Stimulated activated CD4-positive, alpha-beta T cell treated with anti-CD3 and anti-CD28 coated beads, Interleukin-2, amount 100 ng/mL, for 48 hours (primary cell): ENCODE measurements around the gene TNNT2.
A peak's percentile ranks its signal among the peaks of the same experiment; 100 is the strongest.

Experiments
- DNase-seq, 2 donors: peaks; one replicate each; pipeline ENCODE4 v3.0.0-alpha.2; 2020

The TNNT2 gene

DNA sequence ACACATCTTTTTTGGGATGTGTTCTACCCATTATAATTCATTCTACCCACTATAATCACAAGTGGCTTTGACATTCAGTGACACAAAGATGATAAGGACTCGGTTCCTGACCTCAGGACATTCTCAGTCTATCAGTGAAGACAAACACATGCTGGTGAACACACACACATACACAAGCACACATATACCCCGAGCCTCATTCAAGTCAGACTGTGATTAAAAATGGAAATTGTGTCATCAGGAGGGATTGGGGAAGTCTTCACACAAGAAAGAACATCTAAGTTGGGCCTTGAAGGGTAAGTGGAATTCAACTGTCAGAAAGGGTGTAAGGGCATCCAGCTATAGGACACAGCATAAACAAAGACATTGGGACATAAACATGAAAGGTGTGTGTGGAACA is 24.2 kb upstream of the TNNT2 start:
- DNase-seq = no peak

DNA sequence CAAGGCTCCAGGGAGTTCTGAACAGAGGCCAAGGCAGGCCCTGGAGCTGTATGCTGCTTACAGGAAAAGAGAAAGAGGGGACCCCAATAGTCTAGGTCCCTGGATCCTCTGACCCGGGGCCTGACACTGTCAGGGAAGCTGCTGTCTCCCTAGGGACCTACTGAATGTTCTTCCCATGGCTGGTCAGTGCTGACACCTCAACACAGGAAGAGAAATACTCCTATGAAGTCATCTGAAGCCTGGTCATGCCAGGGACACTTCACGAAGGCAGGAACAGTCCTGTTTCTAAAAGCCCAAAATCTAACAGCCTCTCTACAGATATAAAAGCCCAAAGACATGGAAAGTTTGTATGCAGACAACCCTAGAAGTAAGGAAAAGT is 23.4 kb upstream of the TNNT2 start:
- no peak for DNase-seq

GRCh38 chr1:201400212-201400851 is 22.9 kb upstream of the TNNT2 start:
- no peak for DNase-seq

GRCh38 chr1:201399352-201400126 is 22.1 kb upstream of the TNNT2 start:
- DNase-seq = no peak

DNA sequence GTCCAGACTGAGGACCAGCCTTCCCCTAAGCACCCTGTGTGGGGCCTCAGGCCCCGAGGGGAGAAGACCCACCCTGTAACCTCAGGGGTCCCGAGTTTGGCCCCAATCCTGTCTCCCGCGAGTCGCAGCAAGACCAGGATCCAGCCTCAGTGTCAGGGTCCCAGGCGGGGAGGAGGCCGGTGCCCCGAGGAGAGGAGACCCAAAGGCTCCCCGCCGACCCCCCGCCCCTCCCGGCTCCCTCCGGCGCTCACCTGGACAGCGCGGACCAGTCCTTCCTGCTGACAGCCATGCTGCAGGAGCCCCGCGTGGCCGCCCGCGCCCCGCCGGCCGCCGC is 21.5 kb upstream of the TNNT2 start, which contains the start of gene LAD1:
Gene LAD1, minus strand, starts transcription at position 307 of the 334 bp plus-strand sequence. Its CDS starts 18 bp downstream, at position 289.
- DNase-seq = no peak

DNA sequence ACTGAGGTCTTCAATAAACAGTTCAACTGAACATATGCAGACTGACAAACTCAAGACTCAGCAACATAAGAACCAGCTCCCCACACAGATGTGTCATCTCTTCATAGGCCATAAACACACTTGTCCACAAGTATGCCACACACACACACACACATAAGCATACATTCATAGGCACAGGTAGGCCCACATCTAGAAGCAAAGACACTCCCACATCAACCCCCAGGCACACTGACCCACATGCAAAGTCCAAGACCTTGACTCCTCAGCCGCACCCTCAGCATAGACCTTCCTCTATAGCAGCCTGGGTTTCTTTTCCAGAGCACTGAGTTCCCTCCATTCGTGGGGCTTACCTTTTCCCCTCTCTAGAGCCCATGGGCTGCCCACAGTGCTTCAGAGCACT is 20.2 kb upstream of the TNNT2 start:
- no peak for DNase-seq

- DNase-seq = no peak
These were observed 19.5 kb upstream of the TNNT2 start for GRCh38 chr1:201396861-201397464.

- DNase-seq = no peak
These were observed 18.5 kb upstream of the TNNT2 start for GRCh38 chr1:201395936-201396335.

- no peak for DNase-seq
These were observed 17.1 kb upstream of the TNNT2 start for GRCh38 chr1:201394591-201394990.

GRCh38 chr1:201393076-201393475 is 15.6 kb upstream of the TNNT2 start:
- no peak for DNase-seq

DNA sequence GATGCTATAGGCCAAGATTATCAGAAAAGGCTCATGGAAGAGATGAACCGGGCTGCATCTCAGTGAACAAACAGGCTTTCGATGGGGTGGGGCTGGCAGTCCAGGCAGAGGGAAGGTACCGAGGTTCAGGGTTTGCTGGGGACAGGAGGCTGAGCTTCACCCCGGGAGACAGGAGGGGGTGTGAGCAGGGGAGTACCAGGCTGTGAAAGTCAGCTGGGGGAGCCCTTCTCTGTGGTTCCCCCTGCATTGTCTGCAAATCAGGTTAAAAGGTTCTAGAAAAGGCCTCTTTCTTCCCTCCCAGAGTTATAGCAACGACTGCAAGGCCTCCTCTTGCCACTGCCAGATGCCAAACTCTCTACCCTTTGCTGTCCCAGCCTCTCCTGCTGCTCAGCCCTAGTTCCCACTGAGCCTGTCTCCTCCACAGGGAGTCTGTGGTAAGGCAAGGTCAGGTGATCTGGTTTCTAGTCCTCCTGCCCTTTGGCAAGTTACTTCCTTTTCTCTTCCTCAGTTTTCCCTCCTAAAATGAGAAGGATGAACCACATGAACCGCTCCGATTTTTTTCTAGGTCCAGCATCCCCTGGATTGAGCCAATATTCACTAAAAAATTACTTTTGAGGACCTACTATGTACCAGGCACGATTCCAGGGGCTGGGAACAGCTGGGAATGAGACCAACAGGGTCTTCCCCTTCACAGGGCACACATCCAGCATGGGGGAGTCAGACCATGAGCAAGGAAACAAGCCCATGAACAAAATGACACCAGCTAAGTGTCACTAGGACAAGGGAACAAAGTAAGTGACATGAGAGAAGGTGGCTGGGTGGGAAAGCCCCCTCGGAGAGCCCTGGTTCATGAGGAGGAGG is 14.4 kb upstream of the TNNT2 start:
- no peak for DNase-seq

GRCh38 chr1:201391225-201391624 is 13.7 kb upstream of the TNNT2 start:
- no peak for DNase-seq

- DNase-seq = no peak
These were observed 11.6 kb upstream of the TNNT2 start for GRCh38 chr1:201389051-201389450.

DNA sequence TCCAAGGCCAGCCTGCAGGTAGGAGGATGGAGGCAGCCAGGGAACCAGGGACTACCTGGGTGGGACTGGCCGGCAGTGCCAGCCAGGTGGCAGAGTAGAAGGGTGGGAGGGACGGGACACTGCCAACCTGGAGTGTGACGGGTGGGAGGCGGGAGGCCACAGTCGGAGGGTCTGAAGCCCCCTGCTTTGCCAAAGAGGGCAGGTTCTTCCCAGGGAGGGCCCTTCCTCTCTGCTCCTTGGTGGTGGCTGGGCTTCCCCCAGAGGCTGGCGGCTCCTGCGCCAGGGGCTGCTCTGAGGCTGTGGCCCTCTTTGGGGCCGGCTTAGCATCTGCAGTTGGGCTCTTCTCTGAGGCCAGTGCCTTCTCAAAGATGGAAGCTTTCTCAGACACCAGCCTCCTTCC is 8.7 kb upstream of the TNNT2 start:
- DNase-seq = no peak

GRCh38 chr1:201385299-201385891 is 7.9 kb upstream of the TNNT2 start:
- DNase-seq = peak; percentile 47 to 59

DNA sequence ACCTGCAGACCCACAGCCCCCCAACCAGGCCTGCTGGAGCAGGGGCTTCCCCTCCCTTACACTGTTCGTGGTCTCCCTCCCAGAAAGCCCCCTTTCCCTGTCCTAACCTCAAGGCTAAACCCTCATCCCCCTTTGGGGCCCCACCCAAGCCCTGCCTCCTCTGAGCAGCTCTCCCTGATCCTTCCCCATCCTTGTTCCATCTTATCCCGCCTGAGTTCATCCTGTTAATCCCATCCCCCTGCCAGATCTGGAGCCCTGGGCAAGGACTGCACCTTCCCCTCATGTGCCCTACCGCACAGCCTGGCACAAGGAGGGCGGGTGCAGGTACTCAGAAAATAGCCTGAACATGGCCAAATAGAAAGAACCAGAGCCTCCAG is 6.9 kb upstream of the TNNT2 start:
- no peak for DNase-seq

- DNase-seq = no peak
These were observed 6.3 kb upstream of the TNNT2 start for GRCh38 chr1:201383647-201384405.

- DNase-seq = no peak
These were observed 3.6 kb upstream of the TNNT2 start for GRCh38 chr1:201381130-201381529.

- DNase-seq = no peak
These were observed 2.3 kb upstream of the TNNT2 start for GRCh38 chr1:201379733-201380242.

GRCh38 chr1:201378804-201379203 is 1.3 kb upstream of the TNNT2 start:
- DNase-seq = no peak

DNA sequence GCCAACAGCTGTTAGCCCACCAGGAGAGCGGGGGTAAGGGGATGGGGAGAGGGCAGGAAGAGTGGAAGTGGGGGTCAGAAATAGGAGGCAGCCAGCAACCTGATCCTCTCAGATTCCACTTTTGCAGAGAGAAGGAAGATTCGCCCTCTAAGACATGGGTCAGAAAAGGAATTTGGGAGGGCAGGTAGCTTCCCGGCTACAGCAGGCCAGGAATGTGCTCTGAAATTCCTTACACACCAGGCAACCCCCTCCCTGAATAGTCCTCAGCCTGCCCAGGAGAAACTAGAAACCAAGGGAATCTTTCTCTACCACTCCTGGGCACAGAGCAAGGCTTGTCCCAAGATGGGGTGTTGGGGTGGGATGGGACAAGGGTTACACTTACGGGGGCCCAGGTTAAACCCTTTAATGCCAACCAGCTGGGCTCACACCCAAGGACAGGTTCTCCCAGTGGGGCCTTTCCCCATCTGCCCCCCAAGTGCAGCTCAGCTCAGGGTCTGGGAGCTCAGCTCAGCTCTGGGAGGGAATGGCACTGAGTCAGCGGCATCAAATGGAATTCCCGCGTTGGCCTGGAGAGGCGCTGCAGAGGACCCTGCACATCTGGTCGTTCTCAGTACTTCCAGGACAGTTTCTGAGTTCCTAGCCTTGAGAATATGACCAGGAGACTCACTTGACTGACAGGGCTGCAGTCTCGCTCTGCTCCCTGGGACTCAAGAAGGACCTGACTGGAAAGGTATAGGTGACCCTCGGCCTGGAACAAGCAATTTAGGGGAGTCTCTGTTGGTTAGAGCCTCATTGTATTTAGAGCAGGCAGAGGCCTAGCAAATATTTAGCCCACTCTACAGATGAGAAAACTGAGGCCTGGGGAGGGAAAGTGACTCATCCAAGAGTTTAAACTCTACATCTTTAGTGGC is 761 bp downstream of the TNNT2 start:
- DNase-seq = peak; percentile 3 to 13
